HepG2 (cell line): ENCODE data around the gene TTC31. TPM values are rescaled to one million over a fixed set of nuclear protein-coding genes. Genes with fewer than 3 reads are reported as not detected.

ENCODE experiments used
- EZH2 ChIP-seq: conservative IDR thresholded peaks from 2 replicates; pipeline ENCODE4 v1.6.1; 2012; ENCODE audit warnings: mild to moderate bottlenecking, low read depth, low read length, moderate library complexity
- PRDM10 ChIP-seq: sonication (generic); formaldehyde crosslinking; IDR thresholded peaks from 2 replicates; pipeline ENCODE4 v1.4.0; 2020; ENCODE audit warnings: low read depth, missing genetic modification reagents
- ZBTB33 ChIP-seq: sonication (generic); formaldehyde crosslinking; IDR thresholded peaks from 2 replicates; pipeline ENCODE4 v1.4.0; 2020; ENCODE audit warnings: missing genetic modification reagents
- ZFYVE20 ChIP-seq: sonication (generic); formaldehyde crosslinking; IDR thresholded peaks from 2 replicates; pipeline ENCODE4 v1.8.0; 2023; ENCODE audit warnings: low read depth, mild to moderate bottlenecking, moderate library complexity, missing genetic modification reagents, borderline replicate concordance
- ZNF101 ChIP-seq: sonication (generic); formaldehyde crosslinking; IDR thresholded peaks from 2 replicates; pipeline ENCODE4 v1.4.0; 2020; ENCODE audit warnings: mild to moderate bottlenecking, low read depth, missing genetic modification reagents, borderline replicate concordance
- ZNF597 ChIP-seq: sonication (generic); formaldehyde crosslinking; IDR thresholded peaks from 2 replicates; pipeline ENCODE4 v1.5.0; 2020; ENCODE audit warnings: missing genetic modification reagents
- ZNF746 ChIP-seq: sonication (generic); formaldehyde crosslinking; IDR thresholded peaks from 2 replicates; pipeline ENCODE4 v1.8.0; 2022; ENCODE audit warnings: mild to moderate bottlenecking, missing genetic modification reagents
- ZUFSP ChIP-seq: sonication (generic); formaldehyde crosslinking; IDR thresholded peaks from 2 replicates; pipeline ENCODE4 v1.9.0; 2021; ENCODE audit warnings: missing genetic modification reagents, mild to moderate bottlenecking, borderline replicate concordance
- polyA plus RNA-seq, 8 experiments: library from polyadenylated mRNA; depleted of rRNA in 3 of 8; stranded (reverse) in 7 of 8; unstranded in 1 of 8; fragments of >200 nt; fragmentation: Illumina TruSeq in 4 of 8; extraction: Trizol in 4 of 8; gene quantifications; 2 replicates each; pipeline versions ENCODE4 v1.2.1 to v1.2.3, GENCODE V29; 2011 to 2016; ENCODE audit warnings: low read depth in 4 of 8, missing spikeins in 1 of 8, mixed read lengths in 1 of 8; ENCODE audit not compliant: insufficient read depth in 1 of 8
- total RNA-seq, 5 experiments: library from RNA; depleted of rRNA; stranded (reverse); fragments of >200 nt; fragmentation: Illumina TruSeq; extraction: Trizol; gene quantifications; 2 replicates each; pipeline ENCODE4 v1.2.3, GENCODE V29; 2016; ENCODE audit warnings: low read depth in 1 of 5
- TF ChIP-seq, protein P1 (sequence below): sonication (generic); formaldehyde crosslinking; IDR thresholded peaks from one replicate; pipeline ENCODE4 v1.5.1; 2020; ENCODE audit warnings: mild to moderate bottlenecking, missing genetic modification reagents; ENCODE audit errors: not compliant biosample characterization

The TTC31 gene
- total and polyA plus RNA-seq, 2 of the 13 experiments (the other 11 are each of a cell fraction or from before 2014, with no cell fraction given) = 28.3 to 39.5 TPM

GRCh38 chr2:74454654-74455511 is 28.0 kb upstream of the TTC31 start, which contains the start of gene INO80B (continued):
- TF ChIP-seq ZNF597 (CRISPR knock-in tag) (no peak), PRDM10 (CRISPR knock-in tag) (peak; percentile 92), ZFYVE20 (CRISPR knock-in tag) (no peak), ZBTB33 (CRISPR knock-in tag) (peak; percentile 82), ZNF101 (CRISPR knock-in tag) (no peak), ZUFSP (CRISPR knock-in tag) (no peak), ZNF746 (no peak), EZH2 (no peak)
- TF ChIP-seq, protein P1, sequence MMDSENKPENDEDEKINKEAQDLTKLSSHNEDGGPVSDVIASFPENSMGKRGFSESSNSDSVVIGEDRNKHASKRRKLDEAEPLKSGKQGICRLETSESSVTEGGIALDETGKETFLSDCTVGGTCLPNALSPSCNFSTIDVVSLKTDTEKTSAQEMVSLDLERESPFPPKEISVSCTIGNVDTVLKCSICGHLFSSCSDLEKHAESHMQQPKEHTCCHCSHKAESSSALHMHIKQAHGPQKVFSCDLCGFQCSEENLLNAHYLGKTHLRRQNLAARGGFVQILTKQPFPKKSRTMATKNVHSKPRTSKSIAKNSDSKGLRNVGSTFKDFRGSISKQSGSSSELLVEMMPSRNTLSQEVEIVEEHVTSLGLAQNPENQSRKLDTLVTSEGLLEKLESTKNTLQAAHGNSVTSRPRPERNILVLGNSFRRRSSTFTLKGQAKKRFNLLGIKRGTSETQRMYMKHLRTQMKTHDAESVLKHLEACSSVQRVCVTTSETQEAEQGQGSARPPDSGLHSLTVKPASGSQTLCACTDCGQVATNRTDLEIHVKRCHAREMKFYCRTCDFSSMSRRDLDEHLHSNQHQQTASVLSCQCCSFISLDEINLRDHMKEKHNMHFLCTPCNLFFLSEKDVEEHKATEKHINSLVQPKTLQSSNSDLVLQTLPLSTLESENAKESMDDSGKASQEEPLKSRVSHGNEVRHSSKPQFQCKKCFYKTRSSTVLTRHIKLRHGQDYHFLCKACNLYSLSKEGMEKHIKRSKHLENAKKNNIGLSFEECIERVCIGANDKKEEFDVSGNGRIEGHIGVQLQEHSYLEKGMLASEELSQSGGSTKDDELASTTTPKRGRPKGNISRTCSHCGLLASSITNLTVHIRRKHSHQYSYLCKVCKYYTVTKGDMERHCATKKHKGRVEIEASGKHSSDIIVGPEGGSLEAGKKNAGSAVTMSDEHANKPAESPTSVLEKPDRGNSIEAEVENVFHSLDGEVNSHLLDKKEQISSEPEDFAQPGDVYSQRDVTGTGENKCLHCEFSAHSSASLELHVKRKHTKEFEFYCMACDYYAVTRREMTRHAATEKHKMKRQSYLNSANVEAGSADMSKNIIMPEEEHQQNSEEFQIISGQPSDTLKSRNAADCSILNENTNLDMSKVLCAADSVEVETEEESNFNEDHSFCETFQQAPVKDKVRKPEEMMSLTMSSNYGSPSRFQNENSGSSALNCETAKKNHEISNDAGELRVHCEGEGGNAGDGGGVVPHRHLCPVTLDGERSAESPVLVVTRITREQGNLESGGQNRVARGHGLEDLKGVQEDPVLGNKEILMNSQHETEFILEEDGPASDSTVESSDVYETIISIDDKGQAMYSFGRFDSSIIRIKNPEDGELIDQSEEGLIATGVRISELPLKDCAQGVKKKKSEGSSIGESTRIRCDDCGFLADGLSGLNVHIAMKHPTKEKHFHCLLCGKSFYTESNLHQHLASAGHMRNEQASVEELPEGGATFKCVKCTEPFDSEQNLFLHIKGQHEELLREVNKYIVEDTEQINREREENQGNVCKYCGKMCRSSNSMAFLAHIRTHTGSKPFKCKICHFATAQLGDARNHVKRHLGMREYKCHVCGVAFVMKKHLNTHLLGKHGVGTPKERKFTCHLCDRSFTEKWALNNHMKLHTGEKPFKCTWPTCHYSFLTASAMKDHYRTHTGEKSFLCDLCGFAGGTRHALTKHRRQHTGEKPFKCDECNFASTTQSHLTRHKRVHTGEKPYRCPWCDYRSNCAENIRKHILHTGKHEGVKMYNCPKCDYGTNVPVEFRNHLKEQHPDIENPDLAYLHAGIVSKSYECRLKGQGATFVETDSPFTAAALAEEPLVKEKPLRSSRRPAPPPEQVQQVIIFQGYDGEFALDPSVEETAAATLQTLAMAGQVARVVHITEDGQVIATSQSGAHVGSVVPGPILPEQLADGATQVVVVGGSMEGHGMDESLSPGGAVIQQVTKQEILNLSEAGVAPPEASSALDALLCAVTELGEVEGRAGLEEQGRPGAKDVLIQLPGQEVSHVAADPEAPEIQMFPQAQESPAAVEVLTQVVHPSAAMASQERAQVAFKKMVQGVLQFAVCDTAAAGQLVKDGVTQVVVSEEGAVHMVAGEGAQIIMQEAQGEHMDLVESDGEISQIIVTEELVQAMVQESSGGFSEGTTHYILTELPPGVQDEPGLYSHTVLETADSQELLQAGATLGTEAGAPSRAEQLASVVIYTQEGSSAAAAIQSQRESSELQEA (CRISPR knock-in tag) = peak; percentile 84
